T-cell (primary cell): ENCODE data around the gene AGXT. TPM values are rescaled to one million over a fixed set of nuclear protein-coding genes. Genes with fewer than 3 reads are reported as not detected.

Experiments
- ATAC-seq, 4 experiments: fragments of 200-7000 bp in 3 of 4; fragments of 150-1000 bp in 1 of 4; cut with Tn5 transposase; replicated peaks in 1 of 4; 1 replicate in 3 of 4; 2 replicates in 1 of 4; pipeline ENCODE4 v1.10.0; 2021; ENCODE audit warnings: moderate library complexity in 3 of 4, mild to moderate bottlenecking in 2 of 4, moderate number of reproducible peaks in 1 of 4
- CTCF ChIA-PET, 2 donors: fragments of 300-600 bp; sonication (Branson Sonifier 250); formaldehyde crosslinking; loops; one replicate each; lab custom pipeline; 2022; ENCODE audit warnings: antibody characterized with exemption in 2 of 2; lab: Charles Lee
- POLR2A ChIA-PET, 2 donors: fragments of 300-600 bp; sonication (Branson Sonifier 250); formaldehyde crosslinking; loops; one replicate each; lab custom pipeline; 2022; ENCODE audit warnings: antibody characterized with exemption in 2 of 2; lab: Charles Lee
- DNase-seq, 35 experiments: peaks; one replicate each; pipeline versions ENCODE4 v3.0.0 to v3.0.0-alpha.2; 2013 to 2023
- H3K27ac ChIP-seq: one replicate; pipeline ENCODE4 v1.5.1; 2013; ENCODE audit warnings: low read length
- H3K27me3 ChIP-seq, 2 experiments: replicated peaks in 1 of 2; 1 replicate in 1 of 2; 2 replicates in 1 of 2; pipeline versions ENCODE4 v1.6.1 to v1.7.0; 2013; ENCODE audit warnings: low read length in 1 of 2, mixed read lengths in 1 of 2; ENCODE audit not compliant: control insufficient read depth in 2 of 2, insufficient read depth in 2 of 2; ENCODE audit errors: extremely low read depth in 1 of 2
- H3K36me3 ChIP-seq, 2 donors: 1 replicate in 1 of 2; 2 replicates in 1 of 2; pipeline versions ENCODE4 v1.6.1 to v1.7.0; 2013; ENCODE audit warnings: low read length in 1 of 2; ENCODE audit not compliant: control insufficient read depth in 2 of 2, insufficient read depth in 1 of 2; ENCODE audit errors: extremely low read depth in 1 of 2
- H3K4me1 ChIP-seq, 2 experiments: 1 replicate in 1 of 2; 2 replicates in 1 of 2; pipeline versions ENCODE4 v1.6.1 to v1.7.0; 2013; ENCODE audit warnings: low read length in 2 of 2, mixed read lengths in 1 of 2; ENCODE audit not compliant: insufficient read depth in 2 of 2, control insufficient read depth in 1 of 2; ENCODE audit errors: extremely low read depth in 1 of 2
- H3K4me3 ChIP-seq, 2 donors: 1 replicate in 1 of 2; 2 replicates in 1 of 2; pipeline versions ENCODE4 v1.5.1 to v1.7.0; 2013; ENCODE audit warnings: mild to moderate bottlenecking in 2 of 2, low read length in 1 of 2, moderate library complexity in 1 of 2; ENCODE audit not compliant: control insufficient read depth in 1 of 2; ENCODE audit errors: extremely low read depth in 1 of 2
- H3K9me3 ChIP-seq: 2 replicates; pipeline ENCODE4 v1.7.0; 2013
- H3K27ac Mint-ChIP-seq, 2 donors: one replicate each; pipeline ENCODE4 v1.8.0; 2020 to 2021; ENCODE audit warnings: mild to moderate bottlenecking in 2 of 2, mixed read lengths in 2 of 2
- H3K27me3 Mint-ChIP-seq, 2 donors: one replicate each; pipeline ENCODE4 v1.8.0; 2021 to 2022; ENCODE audit warnings: mixed read lengths in 2 of 2
- H3K36me3 Mint-ChIP-seq: one replicate; pipeline ENCODE4 v1.8.0; 2021; ENCODE audit warnings: mixed read lengths
- H3K4me1 Mint-ChIP-seq, 3 donors: one replicate each; pipeline ENCODE4 v1.8.0; 2020 to 2022; ENCODE audit warnings: mixed read lengths in 3 of 3, mild to moderate bottlenecking in 1 of 3
- H3K4me3 Mint-ChIP-seq, 3 donors: one replicate each; pipeline ENCODE4 v1.8.0; 2020 to 2022; ENCODE audit warnings: mild to moderate bottlenecking in 3 of 3, mixed read lengths in 3 of 3, moderate library complexity in 3 of 3
- H3K9me3 Mint-ChIP-seq, 3 donors: one replicate each; pipeline ENCODE4 v1.8.0; 2020 to 2022; ENCODE audit warnings: mixed read lengths in 3 of 3
- WGBS: methylation state at CpG from one replicate; pipeline ENCODE4 v1.1.5; 2013; ENCODE audit warnings: missing lambda C conversion rate; ENCODE audit not compliant: insufficient coverage; 5-methylcytosine and 5-hydroxymethylcytosine counted together
- total RNA-seq, 35 experiments: library from RNA in 6 of 35; stranded (reverse) in 6 of 35; fragments of 120-200 nt in 1 of 35; gene quantifications; one replicate each; pipeline versions ENCODE4 v1.2.1 to v1.2.4 and lab custom pipeline; 2013 to 2026

The AGXT gene
- total RNA-seq, 5 donors from 2014 or later (not counting 1 experiment from before 2014, with no cell fraction given), result 0.41 to 0.88 (median 0.76) TPM; not detected in 2

GRCh38 chr2:240919161-240919781 is 50.6 kb downstream of the AGXT start:
- H3K36me3 ChIP-seq, result no peaks in the 10 kb centered on the region
- peaks cover 0 to 40% of the 10 kb centered on the region in 2 experiments for H3K27me3 ChIP-seq
- no peak overlapping the region for H3K4me3 ChIP-seq
- DNase-seq (peak in 1 of 35 experiments; percentile 2), ATAC-seq (no peak)
- Mint-ChIP-seq H3K36me3 (no peaks in the 10 kb centered on the region), H3K4me3 (no peak overlapping the region), H3K4me1 (peaks cover 0 to 3% (median 0%) of the 10 kb centered on the region in 3 donors), H3K9me3 (no peaks in the 10 kb centered on the region), H3K27me3 (peaks cover 0 to 8% of the 10 kb centered on the region in 2 donors), H3K27ac (no peak overlapping the region)
- POLR2A ChIA-PET, result no interaction called here
- no peaks in the 10 kb centered on the region for H3K9me3 ChIP-seq
- WGBS, result 71% methylated on average over 15 of the region's 19 CpGs
- CTCF ChIA-PET, result no interaction called here
- peaks cover 0 to 6% of the 10 kb centered on the region in 2 experiments for H3K4me1 ChIP-seq
- no peak overlapping the region for H3K27ac ChIP-seq

- Mint-ChIP-seq H3K9me3 (no peaks in the 10 kb centered on the region), H3K4me1 (peaks cover 0 to 3% (median 0%) of the 10 kb centered on the region in 3 donors), H3K27me3 (peaks cover 0 to 5% of the 10 kb centered on the region in 2 donors), H3K36me3 (no peaks in the 10 kb centered on the region), H3K27ac (no peak overlapping the region), H3K4me3 (no peak overlapping the region)
- DNase-seq (peak in 2 of 35 experiments; percentile 1 to 2), ATAC-seq (no peak)
- H3K4me3 ChIP-seq, result no peak overlapping the region
- 88% methylated on average over 31 of the region's 31 CpGs for WGBS
- H3K9me3 ChIP-seq, result no peaks in the 10 kb centered on the region
- H3K27ac ChIP-seq, result no peak overlapping the region
- peaks cover 0 to 33% of the 10 kb centered on the region in 2 experiments for H3K27me3 ChIP-seq
- H3K36me3 ChIP-seq, result no peaks in the 10 kb centered on the region
- peaks cover 0 to 3% of the 10 kb centered on the region in 2 experiments for H3K4me1 ChIP-seq
- CTCF ChIA-PET, result no interaction called here
- POLR2A ChIA-PET, result no interaction called here
These were observed 51.5 kb downstream of the AGXT start for GRCh38 chr2:240919786-240920782.

GRCh38 chr2:240920783-240921231 is 52.2 kb downstream of the AGXT start:
- no peak overlapping the region for H3K27ac ChIP-seq
- WGBS, result 91% methylated on average over 2 of the region's 4 CpGs
- H3K4me3 ChIP-seq, result no peak overlapping the region
- no peak overlapping the region for H3K27ac Mint-ChIP-seq
- H3K9me3 ChIP-seq, result no peaks in the 10 kb centered on the region
- H3K27me3 ChIP-seq, result peaks cover 0 to 28% of the 10 kb centered on the region in 2 experiments
- H3K4me3 Mint-ChIP-seq, result no peak overlapping the region
- CTCF ChIA-PET, result no interaction called here
- H3K4me1 ChIP-seq, result peaks cover 0 to under 1% of the 10 kb centered on the region in 2 experiments
- no peaks in the 10 kb centered on the region for H3K4me1 Mint-ChIP-seq
- H3K36me3 Mint-ChIP-seq, result no peaks in the 10 kb centered on the region
- H3K36me3 ChIP-seq, result no peaks in the 10 kb centered on the region
- no peak for ATAC-seq
- H3K9me3 Mint-ChIP-seq, result no peaks in the 10 kb centered on the region
- peak in 2 of 35 experiments; percentile 1 to 3 for DNase-seq
- H3K27me3 Mint-ChIP-seq, result no peaks in the 10 kb centered on the region
- POLR2A ChIA-PET, result no interaction called here

GRCh38 chr2:240921311-240921994 is 52.8 kb downstream of the AGXT start:
- H3K36me3 ChIP-seq, result no peaks in the 10 kb centered on the region
- Mint-ChIP-seq H3K9me3 (no peaks in the 10 kb centered on the region), H3K27me3 (no peaks in the 10 kb centered on the region), H3K4me3 (no peak overlapping the region), H3K36me3 (no peaks in the 10 kb centered on the region), H3K4me1 (no peaks in the 10 kb centered on the region), H3K27ac (no peak overlapping the region)
- no peak overlapping the region for H3K27ac ChIP-seq
- DNase-seq (peak in 2 of 35 experiments; percentile 2 to 3), ATAC-seq (no peak)
- POLR2A ChIA-PET, result interaction anchor here in 1 of 2 donors (0.7 kb wide), 1 partner anchor 470 kb away, joined by 3 read pairs; no protein-coding TSS in a partner anchor
- CTCF ChIA-PET, result no interaction called here
- H3K9me3 ChIP-seq, result no peaks in the 10 kb centered on the region
- no peak overlapping the region for H3K4me3 ChIP-seq
- 62% methylated on average over 10 of the region's 13 CpGs for WGBS
- H3K4me1 ChIP-seq, result no peaks in the 10 kb centered on the region
- peaks cover 0 to 24% of the 10 kb centered on the region in 2 experiments for H3K27me3 ChIP-seq

DNA sequence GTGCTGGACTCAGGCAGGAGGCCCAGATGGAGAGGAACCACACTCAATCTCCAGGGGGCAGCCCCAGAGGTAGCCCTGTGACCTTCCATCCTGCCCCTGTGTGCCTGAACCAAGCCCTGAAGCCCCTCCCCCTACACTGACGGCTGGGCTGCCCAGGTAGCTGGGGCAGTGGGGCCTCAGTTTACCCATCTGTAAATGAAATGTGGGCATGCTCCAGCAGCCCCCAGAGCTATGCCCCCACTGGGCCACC is 53.3 kb downstream of the AGXT start:
- Histone ChIP-seq H3K27me3 (peaks cover 0 to 20% of the 10 kb centered on the region in 2 experiments), H3K9me3 (no peaks in the 10 kb centered on the region), H3K4me1 (no peaks in the 10 kb centered on the region), H3K36me3 (no peaks in the 10 kb centered on the region), H3K27ac (no peak overlapping the region), H3K4me3 (no peak overlapping the region)
- no peaks in the 10 kb centered on the region for H3K9me3 Mint-ChIP-seq
- H3K4me1 Mint-ChIP-seq, result no peaks in the 10 kb centered on the region
- H3K27me3 Mint-ChIP-seq, result no peaks in the 10 kb centered on the region
- H3K36me3 Mint-ChIP-seq, result no peaks in the 10 kb centered on the region
- POLR2A ChIA-PET, result interaction anchor here in 1 of 2 donors (0.7 kb wide), 1 partner anchor 470 kb away, joined by 3 read pairs; no protein-coding TSS in a partner anchor
- CTCF ChIA-PET, result no interaction called here
- ATAC-seq, result no peak
- no peak overlapping the region for H3K4me3 Mint-ChIP-seq
- 71% methylated on average over 1 of the region's 1 CpG for WGBS
- H3K27ac Mint-ChIP-seq, result no peak overlapping the region
- no peak for DNase-seq
